ENCODE data around the gene TCF12. TPM values are rescaled to one million over a fixed set of nuclear protein-coding genes. Genes with fewer than 3 reads are reported as not detected.

TCF12 gene
- total and polyA plus RNA-seq, 2 of the 8 experiments (the other 6 are each of a cell fraction or from before 2014, with no cell fraction given), result 85.8 to 101 TPM

GRCh38 chr15:57118013-57118799, 199.8 kb downstream of the TCF12 start:
- Histone ChIP-seq H3K14ac (ENCODE audit: insufficient read length) (no peak overlapping the region), H3K23ac (ENCODE audit: insufficient read length) (no peak overlapping the region), H3K4me2 (ENCODE audit: insufficient read depth in 1 of 2, low read depth in 2 of 2, low read length in 2 of 2) (no peak overlapping the region), H3K9me3 (ENCODE audit: insufficient read depth in 2 of 2, low read depth in 1 of 2, low read length in 1 of 2) (no peaks in the 10 kb centered on the region), H4K91ac (replicated peaks; ENCODE audit: insufficient read length, low read length) (no peak overlapping the region), H4K5ac (ENCODE audit: insufficient read length, low read depth, low read length) (no peak overlapping the region), H3K4me1 (replicated peaks in 1 of 4; ENCODE audit: control insufficient read depth in 3 of 4, insufficient read depth in 4 of 4, low read length in 3 of 4) (peaks cover 0 to 7% (median 0%) of the 10 kb centered on the region in 4 experiments; a peak in 1 of 7 replicates), H2BK12ac (ENCODE audit: low read depth, low read length) (no peak overlapping the region), H3K36me3 (ENCODE audit: control insufficient read depth in 2 of 4, insufficient read depth in 4 of 4, low read length in 3 of 4) (no peaks in the 10 kb centered on the region), H3K4me3 (ENCODE audit: extremely low read depth in 1 of 4, insufficient read depth in 2 of 4, low read depth in 3 of 4, low read length in 4 of 4) (no peak overlapping the region), H3K79me2 (ENCODE audit: control insufficient read depth in 1 of 2, insufficient read depth in 2 of 2, low read length in 2 of 2) (peaks cover 0 to 29% of the 10 kb centered on the region in 2 experiments; a peak in 3 of 4 replicates), H2AK5ac (ENCODE audit: low read depth, low read length) (no peak overlapping the region), H2BK15ac (ENCODE audit: low read length) (no peak overlapping the region), H3K4ac (replicated peaks; ENCODE audit: insufficient read length, low read depth, low read length) (no peak overlapping the region), H3K18ac (ENCODE audit: extremely low read depth, low read length) (no peak overlapping the region), H3K79me1 (ENCODE audit: low read depth, low read length) (no peaks in the 10 kb centered on the region), H2BK120ac (replicated peaks; ENCODE audit: low read depth, low read length) (no peak overlapping the region), H2BK20ac (ENCODE audit: low read length) (no peak overlapping the region), H3K27me3 (replicated peaks in 1 of 4; ENCODE audit: control insufficient read depth in 3 of 4, extremely low read depth in 1 of 4, insufficient read depth in 3 of 4, low read length in 3 of 4) (no peaks in the 10 kb centered on the region), H2AFZ (ENCODE audit: low read length) (no peak overlapping the region), H3K9ac (replicated peaks in 1 of 4; ENCODE audit: extremely low read depth in 1 of 4, low read depth in 3 of 4, low read length in 3 of 4) (no peak overlapping the region), H4K20me1 (replicated peaks in 1 of 2; ENCODE audit: control insufficient read depth in 1 of 2, insufficient read depth in 2 of 2, low read length in 2 of 2) (no peaks in the 10 kb centered on the region), H3K56ac (replicated peaks; ENCODE audit: insufficient read length, low read depth, low read length) (no peak overlapping the region), H3K23me2 (ENCODE audit: low read depth, low read length) (no peaks in the 10 kb centered on the region), H2BK5ac (ENCODE audit: low read depth, low read length) (no peak overlapping the region), H4K8ac (ENCODE audit: extremely low read depth, insufficient read depth, low read length) (no peak overlapping the region), H3K27ac (ENCODE audit: low read depth, low read length) (no peak overlapping the region)
- CTCF ChIA-PET (ENCODE audit: partially characterized antibody), result interaction anchor here (1.0 to 1.9 kb wide), 4 partner anchors 8 to 21 kb away, joined by 3 to 7 read pairs (median 4); no protein-coding TSS in a partner anchor
- POLR2A ChIA-PET (ENCODE audit: partially characterized antibody), result interaction anchor here (0.6 to 1.4 kb wide), 3 partner anchors 13 to 139 kb away, joined by 3 to 4 read pairs (median 3); no protein-coding TSS in a partner anchor
- no peak for FAIRE-seq
- WGBS, 2 experiments (ENCODE audit: extremely low coverage in 1 of 2, insufficient coverage in 1 of 2, insufficient read length in 1 of 2, insufficient replicate concordance in 2 of 2, low coverage in 1 of 2, low lambda C conversion rate in 2 of 2, missing lambda C conversion rate in 1 of 2), result 63% methylated on average over 2 of the region's 2 CpGs; no CpG with 5 or more reads in 1 of the 2 experiments
- TF ChIP-seq EGR1 (IDR thresholded peaks at IDR 0.05; ENCODE audit: borderline replicate concordance, low read depth, low read length) (no peak), CBX5 (IDR thresholded peaks at IDR 0.05; ENCODE audit: low read depth, low read length) (no peak), MAFK (IDR thresholded peaks at IDR 0.05; ENCODE audit: low read depth, low read length) (no peak), JUND (IDR thresholded peaks at IDR 0.05; ENCODE audit: low read length) (peak; percentile 40; the same call in 1 of the 2 replicates), CHD1 (IDR thresholded peaks at IDR 0.05; ENCODE audit: low read depth, low read length) (no peak), CBX8 (IDR thresholded peaks at IDR 0.05; ENCODE audit: borderline replicate concordance, low read depth, low read length) (no peak)
- DNase-seq (ENCODE audit: low read depth in 1 of 2, low spot score in 2 of 2), result no peak
